Nephron (organoid): ENCODE data around the gene MTA1.

Source experiments
- H3K27ac Mint-ChIP-seq, 3 experiments: 2 replicates each; pipeline ENCODE4 v1.8.0; 2020; ENCODE audit warnings: mixed read lengths in 3 of 3, mild to moderate bottlenecking in 2 of 3, moderate library complexity in 1 of 3
- H3K27me3 Mint-ChIP-seq: 2 replicates; pipeline ENCODE4 v1.8.0; 2021; ENCODE audit warnings: low read depth, mild to moderate bottlenecking, moderate library complexity, mixed read lengths
- H3K36me3 Mint-ChIP-seq: 2 replicates; pipeline ENCODE4 v1.8.0; 2020; ENCODE audit warnings: low read depth, mixed read lengths
- H3K4me1 Mint-ChIP-seq: 2 replicates; pipeline ENCODE4 v1.8.0; 2020; ENCODE audit warnings: mixed read lengths
- H3K4me3 Mint-ChIP-seq, 3 experiments: 2 replicates each; pipeline ENCODE4 v1.8.0; 2020; ENCODE audit warnings: mild to moderate bottlenecking in 3 of 3, mixed read lengths in 3 of 3, moderate library complexity in 2 of 3
- H3K9me3 Mint-ChIP-seq: 2 replicates; pipeline ENCODE4 v1.8.0; 2020; ENCODE audit warnings: mixed read lengths
- TF ChIP-seq, protein P1 (sequence below), 3 experiments: fragments of 200-600 bp; sonication (generic); IDR thresholded peaks; one replicate each; pipeline ENCODE4 v1.5.0; 2021; ENCODE audit warnings: antibody characterized with exemption in 3 of 3; ENCODE audit not compliant: unreplicated experiment in 3 of 3

MTA1 gene

GRCh38 chr14:105423488-105424195 lies 4.0 kb downstream of the MTA1 start:
- H3K36me3 Mint-ChIP-seq, result peaks cover 31% of the 10 kb centered on the region
- peak overlapping the region; percentile 31 to 53 (median 36) for H3K4me3 Mint-ChIP-seq
- H3K4me1 Mint-ChIP-seq, result peaks cover 4% of the 10 kb centered on the region
- H3K27ac Mint-ChIP-seq, result no peak overlapping the region
- TF ChIP-seq, protein P1, sequence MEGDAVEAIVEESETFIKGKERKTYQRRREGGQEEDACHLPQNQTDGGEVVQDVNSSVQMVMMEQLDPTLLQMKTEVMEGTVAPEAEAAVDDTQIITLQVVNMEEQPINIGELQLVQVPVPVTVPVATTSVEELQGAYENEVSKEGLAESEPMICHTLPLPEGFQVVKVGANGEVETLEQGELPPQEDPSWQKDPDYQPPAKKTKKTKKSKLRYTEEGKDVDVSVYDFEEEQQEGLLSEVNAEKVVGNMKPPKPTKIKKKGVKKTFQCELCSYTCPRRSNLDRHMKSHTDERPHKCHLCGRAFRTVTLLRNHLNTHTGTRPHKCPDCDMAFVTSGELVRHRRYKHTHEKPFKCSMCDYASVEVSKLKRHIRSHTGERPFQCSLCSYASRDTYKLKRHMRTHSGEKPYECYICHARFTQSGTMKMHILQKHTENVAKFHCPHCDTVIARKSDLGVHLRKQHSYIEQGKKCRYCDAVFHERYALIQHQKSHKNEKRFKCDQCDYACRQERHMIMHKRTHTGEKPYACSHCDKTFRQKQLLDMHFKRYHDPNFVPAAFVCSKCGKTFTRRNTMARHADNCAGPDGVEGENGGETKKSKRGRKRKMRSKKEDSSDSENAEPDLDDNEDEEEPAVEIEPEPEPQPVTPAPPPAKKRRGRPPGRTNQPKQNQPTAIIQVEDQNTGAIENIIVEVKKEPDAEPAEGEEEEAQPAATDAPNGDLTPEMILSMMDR (IDR thresholded peaks at IDR 0.05; ENCODE audit: unreplicated experiment in 3 of 3), result no peak
- peaks cover 11% of the 10 kb centered on the region for H3K9me3 Mint-ChIP-seq
- H3K27me3 Mint-ChIP-seq, result no peaks in the 10 kb centered on the region

DNA sequence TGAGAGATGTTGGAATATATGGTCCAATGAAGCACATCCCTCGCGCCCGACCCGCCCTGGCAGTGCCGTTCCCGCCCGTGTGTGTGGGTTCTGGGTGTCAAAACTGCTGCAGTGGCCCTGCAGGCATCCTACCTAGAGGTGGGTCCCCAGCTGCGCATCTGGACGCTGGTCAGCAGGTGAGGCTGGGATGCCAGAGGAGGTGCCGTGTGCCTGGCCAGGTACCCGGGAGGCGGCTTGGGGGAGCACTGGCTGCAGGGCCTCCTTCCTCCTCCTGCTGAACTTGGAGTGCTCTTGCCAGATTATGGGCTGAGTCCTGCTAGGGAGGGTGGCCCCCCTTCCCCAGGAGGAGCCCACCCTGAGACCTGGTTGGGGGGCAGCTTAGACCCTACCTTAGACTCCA lies 5.2 kb downstream of the MTA1 start:
- H3K27me3 Mint-ChIP-seq, result no peaks in the 10 kb centered on the region
- TF ChIP-seq, protein P1 (IDR thresholded peaks at IDR 0.05; ENCODE audit: unreplicated experiment in 3 of 3), result no peak
- H3K4me1 Mint-ChIP-seq, result no peaks in the 10 kb centered on the region
- H3K27ac Mint-ChIP-seq, result no peak overlapping the region
- H3K4me3 Mint-ChIP-seq, result no peak overlapping the region
- peaks cover 38% of the 10 kb centered on the region for H3K36me3 Mint-ChIP-seq
- H3K9me3 Mint-ChIP-seq, result peaks cover 11% of the 10 kb centered on the region

DNA sequence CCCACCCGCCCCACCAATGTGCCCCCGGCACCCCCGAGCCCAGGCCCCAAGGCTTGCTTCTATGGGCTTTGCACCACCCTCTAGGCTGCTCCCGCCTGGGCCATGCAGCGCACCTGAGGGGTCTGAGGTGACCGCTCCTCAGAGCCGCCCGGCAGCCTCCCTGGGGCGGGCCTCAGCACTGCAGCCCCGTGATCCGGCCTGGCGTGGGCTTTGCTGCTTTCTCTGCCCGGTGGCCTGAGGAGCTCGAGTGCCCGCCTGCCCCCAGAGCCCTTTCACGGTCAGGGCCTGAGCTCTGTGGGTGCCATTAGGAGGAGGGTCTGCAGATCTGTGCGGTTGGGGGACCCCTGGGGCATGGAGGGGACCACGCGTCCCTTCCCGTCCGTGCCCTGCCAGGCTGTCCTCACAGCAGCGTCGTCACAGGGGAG lies 6.2 kb downstream of the MTA1 start:
- no peaks in the 10 kb centered on the region for H3K4me1 Mint-ChIP-seq
- TF ChIP-seq, protein P1 (IDR thresholded peaks at IDR 0.05; ENCODE audit: unreplicated experiment in 3 of 3), result no peak
- H3K36me3 Mint-ChIP-seq, result peaks cover 47% of the 10 kb centered on the region
- peaks cover 14% of the 10 kb centered on the region for H3K9me3 Mint-ChIP-seq
- H3K27me3 Mint-ChIP-seq, result no peaks in the 10 kb centered on the region
- H3K4me3 Mint-ChIP-seq, result no peak overlapping the region
- H3K27ac Mint-ChIP-seq, result no peak overlapping the region

- H3K4me3 Mint-ChIP-seq, result no peak overlapping the region
- no peaks in the 10 kb centered on the region for H3K27me3 Mint-ChIP-seq
- no peak overlapping the region for H3K27ac Mint-ChIP-seq
- TF ChIP-seq, protein P1 (IDR thresholded peaks at IDR 0.05; ENCODE audit: unreplicated experiment in 3 of 3), result no peak
- peaks cover 14% of the 10 kb centered on the region for H3K9me3 Mint-ChIP-seq
- H3K4me1 Mint-ChIP-seq, result no peaks in the 10 kb centered on the region
- peaks cover 53% of the 10 kb centered on the region for H3K36me3 Mint-ChIP-seq
Observed at GRCh38 chr14:105426416-105427130, 6.9 kb downstream of the MTA1 start.

GRCh38 chr14:105427412-105427811 lies 7.8 kb downstream of the MTA1 start:
- no peaks in the 10 kb centered on the region for H3K4me1 Mint-ChIP-seq
- no peak overlapping the region for H3K4me3 Mint-ChIP-seq
- no peaks in the 10 kb centered on the region for H3K27me3 Mint-ChIP-seq
- TF ChIP-seq, protein P1 (IDR thresholded peaks at IDR 0.05; ENCODE audit: unreplicated experiment in 3 of 3), result no peak
- peaks cover 57% of the 10 kb centered on the region for H3K36me3 Mint-ChIP-seq
- peaks cover 14% of the 10 kb centered on the region for H3K9me3 Mint-ChIP-seq
- H3K27ac Mint-ChIP-seq, result no peak overlapping the region
